Retina (tissue), 1 donor: ENCODE data around the gene SRP72.
A peak's percentile ranks its signal among the peaks of the same experiment; 100 is the strongest.
"Not testable (repeated sequence)": the region's sequence is repeated elsewhere in the genome, so short reads cannot be mapped to it uniquely, and the experiment has no call there.

Experiments
- DNase-seq: peaks from one replicate; pipeline ENCODE4 v3.0.0-alpha.2; 2016

The SRP72 gene

GRCh38 chr4:56467284-56468096, at the start of gene SRP72:
SRP72 (plus strand) TSS chr4:56467617; CDS start chr4:56467636, 19 bp downstream.
- peak; percentile 93 for DNase-seq

DNA sequence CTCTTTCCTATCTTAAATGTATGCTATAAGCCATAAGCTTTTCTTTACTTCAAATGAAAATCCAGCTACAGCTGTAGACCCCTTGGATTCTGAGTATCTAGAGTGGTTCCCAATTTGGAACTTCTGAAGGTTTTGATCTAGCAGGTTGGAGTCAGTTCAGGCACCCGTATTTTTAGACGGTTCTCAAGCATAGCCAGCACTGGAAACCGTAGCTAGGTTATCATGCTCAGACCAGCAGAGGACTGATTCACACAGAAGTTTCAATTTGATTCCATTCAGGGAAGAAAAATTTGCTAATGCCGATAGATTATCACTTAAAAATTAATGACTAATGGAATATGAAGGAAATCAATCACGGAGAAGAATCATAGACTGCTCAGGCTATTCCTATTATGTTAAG, 43.2 kb upstream of the SRP72 start:
- DNase-seq = no peak

GRCh38 chr4:56424697-56425514, 42.5 kb upstream of the SRP72 start:
- no peak for DNase-seq

- no peak for DNase-seq
These were observed 41.9 kb upstream of the SRP72 start for GRCh38 chr4:56425518-56425917.

- DNase-seq = no peak
These were observed 41.1 kb upstream of the SRP72 start for GRCh38 chr4:56426273-56426672.

DNA sequence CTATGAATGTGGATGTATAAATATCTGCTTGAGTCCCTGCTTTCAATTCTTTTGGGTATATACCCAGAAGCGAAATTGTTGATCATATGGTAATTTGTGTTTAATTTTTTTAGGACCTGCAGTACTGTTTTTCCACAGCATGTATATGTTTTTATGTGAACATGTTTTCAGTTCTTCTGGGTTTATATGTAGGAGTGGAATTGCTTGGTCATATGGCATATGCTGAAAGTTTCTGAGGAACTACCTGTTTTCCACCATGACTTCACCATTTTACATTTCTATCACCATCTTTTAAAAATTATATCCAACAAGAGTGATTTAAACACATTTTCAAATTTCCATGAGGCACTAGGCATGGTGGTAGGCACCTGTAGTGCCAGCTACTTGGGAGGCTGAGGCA, 40.2 kb upstream of the SRP72 start:
- DNase-seq = no peak

DNA sequence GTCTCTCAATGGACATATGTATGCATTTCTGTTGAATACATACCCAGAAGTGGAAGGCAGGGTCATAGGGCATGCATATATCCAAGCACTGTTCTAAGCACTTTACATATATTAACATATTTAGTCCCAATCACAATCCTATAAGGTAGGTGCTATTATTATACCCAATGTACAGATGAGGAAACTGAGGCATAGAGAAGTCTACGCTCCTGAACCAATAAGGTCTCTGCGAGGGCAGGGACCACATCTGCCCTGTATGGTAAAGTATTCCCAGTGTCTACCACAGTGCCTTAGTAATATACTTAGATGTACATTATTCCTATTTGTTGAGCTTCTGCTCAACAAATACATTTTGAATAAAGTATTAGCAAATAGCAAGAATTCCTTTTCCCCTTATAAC, 37.2 kb upstream of the SRP72 start:
- no peak for DNase-seq

- DNase-seq = no peak
These were observed 34.1 kb upstream of the SRP72 start for GRCh38 chr4:56433280-56433679.

- no peak for DNase-seq
These were observed 32.7 kb upstream of the SRP72 start for GRCh38 chr4:56434599-56435139.

- DNase-seq = peak; percentile 99
These were observed 32.1 kb upstream of the SRP72 start, which contains the start of gene PPAT for GRCh38 chr4:56435140-56435926. PPAT (minus strand) TSS chr4:56435615; CDS start chr4:56435477, 138 bp downstream.

DNA sequence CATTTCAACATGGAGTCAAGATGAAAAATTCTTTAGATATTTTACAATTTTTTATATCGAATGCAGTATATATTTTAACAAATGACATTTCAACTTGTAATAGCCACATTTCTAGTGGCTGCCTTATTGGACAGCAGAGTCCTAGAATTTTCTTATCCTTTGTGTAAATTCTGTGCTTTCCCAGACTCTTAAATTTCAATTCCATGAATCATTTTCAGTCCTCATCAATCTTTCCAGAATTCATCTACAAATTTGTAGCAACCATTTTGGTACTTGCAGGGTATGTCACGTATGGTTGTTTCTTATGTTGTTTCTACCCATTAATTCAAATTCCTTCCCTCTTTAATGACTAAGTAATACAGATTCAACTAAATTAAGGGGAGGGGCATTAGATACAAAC, 28.7 kb upstream of the SRP72 start:
- no peak for DNase-seq

DNA sequence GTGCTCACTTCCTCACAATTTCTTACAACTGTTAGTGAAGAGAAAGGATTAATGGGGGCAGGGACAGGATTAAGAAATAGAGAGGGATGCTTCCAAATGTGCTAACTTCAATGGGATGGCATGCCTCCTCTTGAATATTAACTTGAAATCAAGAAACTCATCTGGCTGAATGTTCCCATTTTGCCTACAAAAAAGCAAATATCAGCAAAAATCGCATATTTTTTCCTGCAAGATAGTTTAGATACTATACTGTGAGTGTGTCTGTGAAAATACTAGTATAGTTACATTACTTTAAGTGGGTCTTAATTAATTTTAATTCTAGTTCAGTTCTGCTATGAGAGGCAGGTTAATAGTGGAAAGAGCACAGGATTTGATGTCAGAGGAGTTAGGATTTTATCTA, 26.4 kb upstream of the SRP72 start:
- DNase-seq = no peak

DNA sequence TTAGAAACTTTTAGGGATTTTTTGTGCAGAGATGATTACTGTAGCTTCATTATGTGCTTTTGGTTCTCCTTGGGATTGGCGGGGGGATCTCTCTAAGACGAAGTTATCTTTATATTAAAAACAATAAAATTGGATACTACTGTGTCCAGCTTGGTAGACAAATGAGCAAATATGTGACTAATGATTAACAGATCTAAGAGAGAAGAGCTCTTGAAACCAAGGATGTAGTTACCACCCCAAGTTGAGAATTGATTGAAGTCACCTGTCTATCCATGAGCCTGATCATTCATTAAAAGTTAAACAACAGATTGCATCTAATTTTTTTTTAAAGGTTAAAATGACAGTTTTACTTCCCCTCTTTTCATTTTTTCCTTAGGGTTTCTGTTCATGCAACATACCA, 22.7 kb upstream of the SRP72 start:
- no peak for DNase-seq

GRCh38 chr4:56445699-56446098, 21.7 kb upstream of the SRP72 start:
- no peak for DNase-seq

DNA sequence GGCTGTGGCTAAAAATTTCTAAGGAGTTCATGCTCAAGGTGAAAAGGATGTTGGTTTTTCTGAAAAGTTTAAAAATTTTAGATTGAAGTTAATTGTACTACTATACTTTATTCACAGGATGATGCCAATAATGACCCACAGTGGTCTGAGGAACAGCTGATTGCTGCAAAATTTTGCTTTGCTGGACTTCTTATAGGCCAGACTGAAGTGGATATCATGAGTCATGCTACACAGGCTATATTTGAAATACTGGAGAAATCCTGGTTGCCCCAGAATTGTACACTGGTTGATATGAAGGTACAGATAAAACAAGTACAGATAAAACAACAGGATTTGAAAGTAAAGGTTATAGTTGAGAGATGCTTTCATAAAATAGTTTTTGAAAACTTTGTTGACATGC, 19.1 kb upstream of the SRP72 start:
- no peak for DNase-seq

DNA sequence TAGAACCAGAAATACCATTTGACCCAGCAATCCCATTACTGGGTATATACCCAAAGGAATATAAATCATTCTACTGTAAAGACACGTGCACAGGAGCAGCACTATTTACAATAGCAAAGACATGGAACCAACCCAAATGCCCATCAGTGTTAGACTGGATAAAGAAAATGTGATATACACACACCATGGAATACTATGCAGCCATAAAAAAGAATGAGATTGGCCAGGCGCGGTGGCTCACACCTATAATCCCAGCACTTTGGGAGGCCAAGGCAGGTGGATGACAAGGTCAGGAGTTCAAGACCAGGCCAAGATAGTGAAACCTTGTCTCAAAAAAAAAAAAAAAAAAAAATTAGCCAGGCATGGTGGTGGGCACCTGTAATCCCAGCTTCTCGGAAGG, 17.9 kb upstream of the SRP72 start:
- not testable (repeated sequence) for DNase-seq

DNA sequence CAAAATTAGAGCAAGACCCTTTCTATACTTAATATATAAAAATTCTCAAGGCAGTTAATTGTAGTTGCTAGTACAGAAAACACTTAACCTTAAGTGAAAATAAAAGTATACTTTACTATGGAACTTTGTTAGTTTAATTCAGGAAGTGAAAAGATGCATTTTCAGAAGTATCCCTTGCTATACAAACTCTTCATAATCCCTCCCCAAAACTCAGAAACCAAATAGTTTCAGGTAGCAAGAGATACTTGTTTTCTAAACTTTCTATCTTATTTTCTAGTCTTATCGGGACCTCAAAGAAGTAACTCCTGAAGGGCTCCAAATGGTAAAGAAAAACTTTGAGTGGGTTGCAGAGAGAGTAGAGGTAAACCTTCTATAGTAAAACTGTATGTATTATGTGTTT, 17.1 kb upstream of the SRP72 start:
- no peak for DNase-seq

DNA sequence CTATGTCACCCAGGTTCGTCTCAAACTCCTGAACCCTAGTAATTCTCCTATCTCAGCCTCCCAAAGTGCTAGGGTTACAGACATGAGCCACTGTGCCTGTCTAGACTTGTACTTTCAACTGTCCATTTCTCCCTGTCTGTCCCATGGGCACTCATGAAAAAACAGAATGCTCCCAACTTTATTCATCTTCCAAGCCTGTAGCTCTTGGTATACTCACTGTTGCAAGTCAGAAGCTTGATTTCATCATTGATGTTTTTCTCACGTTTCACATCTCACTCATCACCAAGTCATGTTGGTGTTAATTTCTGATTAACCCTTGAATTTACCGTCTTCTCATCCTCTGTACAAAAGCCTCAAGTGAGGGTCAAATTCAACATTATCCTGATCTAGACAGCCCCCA, 7.3 kb upstream of the SRP72 start:
- DNase-seq = no peak

DNA sequence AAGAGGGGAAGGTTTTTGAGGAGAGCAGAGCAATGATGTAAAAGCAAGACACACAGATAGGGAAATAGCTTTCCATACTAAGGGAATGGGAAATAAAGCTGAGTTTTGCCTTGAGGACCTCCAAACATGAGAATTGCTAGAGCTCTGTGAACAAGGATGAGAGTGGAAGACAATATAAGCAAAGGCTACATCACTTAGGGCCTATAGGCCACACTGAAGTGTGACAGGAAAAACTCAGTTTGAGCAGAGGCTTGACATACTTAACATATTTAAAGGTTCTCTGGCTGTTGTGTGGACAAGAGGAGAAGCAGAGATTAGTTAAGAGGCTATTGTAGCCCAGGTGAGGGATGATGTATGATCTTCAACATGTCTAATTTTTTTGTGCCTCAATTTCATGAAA, 5.3 kb upstream of the SRP72 start:
- no peak for DNase-seq

GRCh38 chr4:56463711-56464110, 3.7 kb upstream of the SRP72 start:
- no peak for DNase-seq

DNA sequence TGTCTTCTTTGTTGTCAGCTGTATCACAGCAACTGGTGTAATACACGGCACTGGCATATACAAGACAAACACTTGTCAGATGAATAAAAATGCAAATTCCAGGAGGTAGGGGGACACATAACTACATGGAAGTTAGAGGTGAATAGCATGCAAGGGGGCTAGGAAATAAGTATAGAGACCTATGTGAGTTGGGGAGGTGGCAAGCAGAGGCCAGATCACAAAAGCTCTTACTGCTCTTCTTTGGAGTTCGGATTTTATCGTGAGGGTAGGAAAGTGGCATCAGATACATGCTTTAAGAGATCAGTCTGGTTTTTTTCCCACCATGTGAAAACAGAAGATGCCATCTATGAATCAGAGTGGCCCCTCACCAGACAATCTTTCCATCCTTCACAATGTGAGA, 2.8 kb upstream of the SRP72 start:
- DNase-seq = no peak

- DNase-seq = peak; percentile 3
These were observed 1.7 kb upstream of the SRP72 start for GRCh38 chr4:56465599-56466295.
